ENCODE data around the gene KCNAB1. TPM values are rescaled to one million over a fixed set of nuclear protein-coding genes. Genes with fewer than 3 reads are reported as not detected.

The KCNAB1 gene
- total and polyA plus RNA-seq, 8 donors, result 0.76 to 4.9 (median 3.2) TPM

DNA sequence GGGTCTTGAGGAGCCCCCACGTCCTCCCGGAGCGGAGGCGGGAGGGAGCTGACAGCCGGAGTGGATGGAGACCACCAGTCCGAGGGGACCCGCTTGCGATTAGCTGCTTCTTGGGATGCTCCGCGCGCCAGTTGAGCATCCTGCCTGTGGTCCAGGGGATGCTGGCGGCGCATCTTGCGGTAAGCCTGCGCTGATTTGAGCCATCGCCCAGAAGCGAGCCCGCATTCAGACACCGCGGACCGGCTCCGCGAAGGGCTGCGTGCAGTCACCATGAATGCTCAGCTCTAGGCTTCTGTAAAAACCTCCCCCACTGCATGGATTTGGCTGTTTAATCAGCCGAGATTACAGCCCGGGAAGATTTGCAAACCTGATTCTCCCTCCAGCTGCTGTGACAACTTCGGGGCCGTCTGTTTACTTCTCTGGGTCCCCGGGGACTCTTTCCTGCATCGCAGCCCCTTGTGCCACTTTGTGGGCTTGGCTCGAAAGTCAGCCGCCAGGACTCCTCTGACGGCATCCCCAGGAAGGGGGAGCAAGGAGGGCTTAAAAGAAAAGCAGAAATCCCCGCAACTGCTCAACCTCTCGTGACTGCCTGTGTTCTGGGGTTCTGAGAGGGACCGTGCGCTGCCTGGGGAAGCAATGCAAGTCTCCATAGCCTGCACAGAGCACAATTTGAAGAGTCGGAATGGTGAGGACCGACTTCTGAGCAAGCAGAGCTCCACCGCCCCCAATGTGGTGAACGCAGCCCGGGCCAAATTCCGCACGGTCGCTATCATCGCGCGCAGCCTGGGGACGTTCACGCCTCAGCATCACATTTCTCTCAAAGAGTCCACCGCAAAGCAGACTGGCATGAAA, 171.1 kb downstream of the KCNAB1 start:
- H3K4me3 ChIP-seq, result peak overlapping the region in 2 of 4 donors; percentile 10 to 16
- H3K9me3 ChIP-seq, result no peaks in the 10 kb centered on the region
- no peaks in the 10 kb centered on the region for H3K36me3 ChIP-seq
- FAIRE-seq, result no peak
- H3K4me1 ChIP-seq, result no peaks in the 10 kb centered on the region
- TF ChIP-seq, protein P1, sequence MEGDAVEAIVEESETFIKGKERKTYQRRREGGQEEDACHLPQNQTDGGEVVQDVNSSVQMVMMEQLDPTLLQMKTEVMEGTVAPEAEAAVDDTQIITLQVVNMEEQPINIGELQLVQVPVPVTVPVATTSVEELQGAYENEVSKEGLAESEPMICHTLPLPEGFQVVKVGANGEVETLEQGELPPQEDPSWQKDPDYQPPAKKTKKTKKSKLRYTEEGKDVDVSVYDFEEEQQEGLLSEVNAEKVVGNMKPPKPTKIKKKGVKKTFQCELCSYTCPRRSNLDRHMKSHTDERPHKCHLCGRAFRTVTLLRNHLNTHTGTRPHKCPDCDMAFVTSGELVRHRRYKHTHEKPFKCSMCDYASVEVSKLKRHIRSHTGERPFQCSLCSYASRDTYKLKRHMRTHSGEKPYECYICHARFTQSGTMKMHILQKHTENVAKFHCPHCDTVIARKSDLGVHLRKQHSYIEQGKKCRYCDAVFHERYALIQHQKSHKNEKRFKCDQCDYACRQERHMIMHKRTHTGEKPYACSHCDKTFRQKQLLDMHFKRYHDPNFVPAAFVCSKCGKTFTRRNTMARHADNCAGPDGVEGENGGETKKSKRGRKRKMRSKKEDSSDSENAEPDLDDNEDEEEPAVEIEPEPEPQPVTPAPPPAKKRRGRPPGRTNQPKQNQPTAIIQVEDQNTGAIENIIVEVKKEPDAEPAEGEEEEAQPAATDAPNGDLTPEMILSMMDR (IDR thresholded peaks at IDR 0.05), result no peak
- intact Hi-C loops (cut with DNase I), result no loop called here
- H3K27ac ChIP-seq, result no peak overlapping the region
- WGBS, 2 donors, result 5 to 8% methylated on average over 50 to 51 of the region's 51 CpGs
- peaks cover 0 to 19% (median 0%) of the 10 kb centered on the region in 4 donors for H3K27me3 ChIP-seq
- DNase-seq, result peak in 2 of 6 donors; percentile 46 to 62
- ATAC-seq, result peak in 3 of 4 donors; percentile 53 to 62 (median 62)

GRCh38 chr3:156293566-156293965, 173.2 kb downstream of the KCNAB1 start:
- Histone ChIP-seq H3K27me3 (peaks cover 0 to 19% (median 0%) of the 10 kb centered on the region in 4 donors), H3K36me3 (no peaks in the 10 kb centered on the region), H3K27ac (no peak overlapping the region), H3K4me1 (no peaks in the 10 kb centered on the region), H3K9me3 (no peaks in the 10 kb centered on the region), H3K4me3 (no peak overlapping the region)
- FAIRE-seq (no peak), DNase-seq (no peak), ATAC-seq (no peak)
- intact Hi-C loops (cut with DNase I), result no loop called here
- TF ChIP-seq, protein P1 (IDR thresholded peaks at IDR 0.05), result no peak
- 70 to 80% methylated on average over 1 of the region's 1 CpG for WGBS, 2 donors

DNA sequence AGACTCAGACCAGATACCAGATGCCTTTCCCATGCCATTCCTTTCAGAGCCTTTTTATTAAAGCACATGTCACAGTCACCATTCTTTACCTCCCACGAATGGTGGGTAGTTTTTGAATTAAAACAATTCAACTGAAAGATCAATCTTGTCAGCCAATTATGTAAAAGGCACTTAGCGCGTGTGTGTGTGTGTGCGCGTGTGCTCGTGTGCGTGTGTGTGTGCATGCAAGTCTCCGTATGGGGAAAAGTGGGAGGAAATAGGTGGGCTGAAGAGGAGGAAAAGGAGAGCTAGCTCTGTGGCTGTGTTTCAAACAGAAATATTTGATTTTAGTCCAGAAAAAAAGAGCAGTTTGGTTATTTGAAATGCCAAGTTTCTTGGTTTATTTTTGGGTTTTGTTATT, 177.2 kb downstream of the KCNAB1 start:
- Histone ChIP-seq H3K27ac (no peak overlapping the region), H3K36me3 (no peaks in the 10 kb centered on the region), H3K4me1 (no peaks in the 10 kb centered on the region), H3K27me3 (peaks cover 0 to 3% (median 0%) of the 10 kb centered on the region in 4 donors), H3K4me3 (no peak overlapping the region), H3K9me3 (no peaks in the 10 kb centered on the region)
- TF ChIP-seq, protein P1 (IDR thresholded peaks at IDR 0.05), result no peak
- no peak for DNase-seq
- FAIRE-seq, result no peak
- 86 to 88% methylated on average over 8 of the region's 8 CpGs for WGBS, 2 donors
- intact Hi-C loops (cut with DNase I), result no loop called here
- no peak for ATAC-seq

- no peaks in the 10 kb centered on the region for H3K4me1 ChIP-seq
- TF ChIP-seq, protein P1 (IDR thresholded peaks at IDR 0.05), result no peak
- no peak for FAIRE-seq
- H3K27me3 ChIP-seq, result no peaks in the 10 kb centered on the region
- no peak for ATAC-seq
- H3K4me3 ChIP-seq, result no peak overlapping the region
- H3K9me3 ChIP-seq, result no peaks in the 10 kb centered on the region
- no peak overlapping the region for H3K27ac ChIP-seq
- DNase-seq, result no peak
- no peaks in the 10 kb centered on the region for H3K36me3 ChIP-seq
- WGBS, 2 donors, result 86 to 91% methylated on average over 6 of the region's 6 CpGs
- intact Hi-C loops (cut with DNase I), result no loop called here
These were observed 177.6 kb downstream of the KCNAB1 start for GRCh38 chr3:156298014-156298413.

DNA sequence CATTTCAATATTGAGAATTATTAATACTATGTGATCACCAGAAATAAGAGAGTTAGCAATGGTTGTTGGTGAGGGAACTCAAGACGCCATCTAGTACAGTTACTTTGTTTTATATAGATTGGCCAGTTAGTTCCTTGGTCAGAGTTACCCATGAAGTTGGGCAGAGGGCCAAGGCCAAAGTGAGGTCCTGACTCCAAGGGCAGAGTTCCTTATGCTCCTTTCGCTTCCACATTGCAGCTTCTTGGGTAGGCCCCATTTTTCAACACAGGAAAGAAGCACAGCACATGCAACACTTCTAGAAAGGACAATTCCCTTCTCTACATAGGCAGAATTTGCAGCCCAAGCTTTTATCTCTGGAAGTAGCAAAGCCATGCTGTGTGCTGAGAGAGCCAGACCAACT, 178.6 kb downstream of the KCNAB1 start:
- 88 to 96% methylated on average over 2 of the region's 2 CpGs for WGBS, 2 donors
- TF ChIP-seq, protein P1 (IDR thresholded peaks at IDR 0.05), result no peak
- intact Hi-C loops (cut with DNase I), result no loop called here
- H3K4me1 ChIP-seq, result peaks cover 0 to 3% (median 0%) of the 10 kb centered on the region in 3 donors
- FAIRE-seq (no peak), ATAC-seq (peak in 2 of 4 donors; percentile 50 to 76), DNase-seq (peak in 1 of 6 donors; percentile 52)
- no peaks in the 10 kb centered on the region for H3K36me3 ChIP-seq
- no peak overlapping the region for H3K27ac ChIP-seq
- H3K9me3 ChIP-seq, result no peaks in the 10 kb centered on the region
- H3K4me3 ChIP-seq, result no peak overlapping the region
- no peaks in the 10 kb centered on the region for H3K27me3 ChIP-seq

Data from pancreas (tissue), 10 donors.